GM12878 (cell line): ENCODE measurements around the gene BCL2L12. TPM values are rescaled to one million over a fixed set of nuclear protein-coding genes. Genes with fewer than 3 reads are reported as not detected.
A peak's percentile ranks its signal among the peaks of the same experiment; 100 is the strongest.

ENCODE experiments used
- DPF2 ChIP-seq: fragments of 450-650 bp; IDR thresholded peaks from 2 replicates; pipeline ENCODE4 v1.6.1; 2017; ENCODE audit warnings: mild to moderate bottlenecking
- E2F4 ChIP-seq: IDR thresholded peaks from 2 replicates; pipeline ENCODE4 v1.6.1; 2012; ENCODE audit warnings: low read depth, low read length, improper control_type of control experiment
- IRF5 ChIP-seq: fragments of 450-650 bp; IDR thresholded peaks from 2 replicates; pipeline ENCODE4 v1.6.1; 2017; ENCODE audit warnings: borderline replicate concordance
- JUNB ChIP-seq: IDR thresholded peaks from 2 replicates; pipeline ENCODE4 v1.6.1; 2016; ENCODE audit warnings: antibody characterized with exemption, mild to moderate bottlenecking
- MEF2B ChIP-seq: fragments of 450-650 bp; IDR thresholded peaks from 2 replicates; pipeline ENCODE4 v1.6.1; 2018; ENCODE audit warnings: mild to moderate bottlenecking, moderate library complexity; ENCODE audit not compliant: partially characterized antibody, poor library complexity, severe bottlenecking
- MYC ChIP-seq: IDR thresholded peaks from 2 replicates; pipeline ENCODE4 v1.6.1; 2011; ENCODE audit warnings: mild to moderate bottlenecking, low read length, moderate library complexity, inconsistent platforms; ENCODE audit not compliant: insufficient read depth, insufficient replicate concordance, insufficient read length, severe bottlenecking
- NBN ChIP-seq: fragments of 450-650 bp; IDR thresholded peaks from 2 replicates; pipeline ENCODE4 v1.6.1; 2016
- NR2C2 ChIP-seq: IDR thresholded peaks from 2 replicates; pipeline ENCODE4 v1.6.1; 2011; ENCODE audit warnings: borderline replicate concordance, low read depth; ENCODE audit not compliant: control insufficient read depth, insufficient read length
- SUZ12 ChIP-seq: fragments of 200-600 bp; sonication (generic); IDR thresholded peaks from one replicate; pipeline ENCODE4 v1.6.1; 2018; ENCODE audit warnings: antibody characterized with exemption, mild to moderate bottlenecking; ENCODE audit not compliant: unreplicated experiment
- TBL1XR1 ChIP-seq: IDR thresholded peaks from 2 replicates; pipeline ENCODE4 v1.6.1; 2012; ENCODE audit warnings: low read depth, low read length, improper control_type of control experiment
- YY1 ChIP-seq: IDR thresholded peaks from 2 replicates; pipeline ENCODE4 v1.6.1; 2011; ENCODE audit warnings: low read depth, mild to moderate bottlenecking, low read length
- polyA plus RNA-seq, 11 experiments: library from polyadenylated mRNA; depleted of rRNA in 4 of 11; unstranded in 6 of 11; stranded (reverse) in 5 of 11; fragments of >200 nt; fragmentation: Nextera tagmentation in 4 of 11; fragmentation: Illumina TruSeq in 1 of 11; extraction: Ambion mirVana in 4 of 11; extraction: Trizol in 1 of 11; gene quantifications; 1 replicate in 1 of 11; 2 replicates in 10 of 11; pipeline versions ENCODE4 v1.2.1 to v1.2.3, GENCODE V29; 2011 to 2016; ENCODE audit warnings: inconsistent platforms in 2 of 11, missing spikeins in 2 of 11, low read depth in 1 of 11
- total RNA-seq, 4 experiments: library from RNA; depleted of rRNA in 3 of 4; stranded (reverse); fragments of >200 nt in 3 of 4; fragmentation: Illumina TruSeq in 1 of 4; extraction: Trizol in 1 of 4; gene quantifications; 2 replicates each; pipeline versions ENCODE4 v1.2.1 to v1.2.3, GENCODE V29; 2013 to 2021

Gene BCL2L12
- total and polyA plus RNA-seq, 10 of the 15 experiments (the other 5 are each of a cell fraction or from before 2014, with no cell fraction given): 1.8 to 143 (median 50.4) TPM

GRCh38 chr19:49665351-49666119 is at the start of gene BCL2L12, which contains the start of gene IRF3 (continued):
- no peak for TF ChIP-seq IRF5
- TF ChIP-seq SUZ12: no peak
- no peak for TF ChIP-seq TBL1XR1
- TF ChIP-seq YY1: peak; percentile 7; the same call in 1 of the 2 replicates
- TF ChIP-seq MEF2B: no peak
- no peak for TF ChIP-seq JUNB
- TF ChIP-seq NR2C2: no peak
- peak; percentile 91 for TF ChIP-seq E2F4
- TF ChIP-seq MYC: no peak
- peak; percentile 40; the same call in 1 of the 2 replicates for TF ChIP-seq NBN
- no peak for TF ChIP-seq DPF2
- TF ChIP-seq, all 136 proteins: peak for 39
